SH-SY5Y (cell line): ENCODE results near the gene CNTNAP4.

Experiments used
- GATA2 ChIP-seq: IDR thresholded peaks from 2 replicates; pipeline ENCODE4 v1.6.1; 2011; ENCODE audit warnings: mild to moderate bottlenecking, low read depth, low read length
- GATA3 ChIP-seq: IDR thresholded peaks from 2 replicates; pipeline ENCODE4 v1.6.1; 2011; ENCODE audit warnings: low read depth, mild to moderate bottlenecking, low read length, moderate library complexity

Gene CNTNAP4

DNA sequence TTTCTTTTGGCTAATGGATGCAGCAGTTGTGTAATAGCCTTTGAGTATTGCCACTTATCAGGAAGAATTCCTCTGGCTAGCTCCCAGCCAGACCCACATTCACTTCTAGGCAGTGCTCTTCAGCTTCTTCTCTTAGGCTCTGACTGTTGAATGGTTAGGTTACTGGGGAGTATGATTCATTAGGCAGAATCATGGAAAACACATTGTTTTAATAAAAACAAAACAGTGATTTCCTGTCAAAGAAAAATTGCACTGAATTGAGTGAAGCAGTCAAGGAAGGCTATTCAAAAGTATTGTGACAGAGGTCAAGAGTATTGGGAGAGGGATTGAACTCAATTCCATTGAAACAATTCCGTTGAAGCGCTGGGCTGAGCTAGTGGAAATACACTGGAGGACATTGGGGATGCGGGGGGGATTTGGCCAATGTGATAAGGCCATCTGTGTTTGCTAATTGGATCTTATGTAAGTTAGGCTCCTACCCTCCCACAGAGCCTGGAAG is 68.0 kb downstream of the CNTNAP4 start:
- TF ChIP-seq GATA3, result no peak
- no peak for TF ChIP-seq GATA2

- TF ChIP-seq GATA3 (no peak), GATA2 (no peak)
Observed at GRCh38 chr16:76346210-76346609, 69.0 kb downstream of the CNTNAP4 start.

DNA sequence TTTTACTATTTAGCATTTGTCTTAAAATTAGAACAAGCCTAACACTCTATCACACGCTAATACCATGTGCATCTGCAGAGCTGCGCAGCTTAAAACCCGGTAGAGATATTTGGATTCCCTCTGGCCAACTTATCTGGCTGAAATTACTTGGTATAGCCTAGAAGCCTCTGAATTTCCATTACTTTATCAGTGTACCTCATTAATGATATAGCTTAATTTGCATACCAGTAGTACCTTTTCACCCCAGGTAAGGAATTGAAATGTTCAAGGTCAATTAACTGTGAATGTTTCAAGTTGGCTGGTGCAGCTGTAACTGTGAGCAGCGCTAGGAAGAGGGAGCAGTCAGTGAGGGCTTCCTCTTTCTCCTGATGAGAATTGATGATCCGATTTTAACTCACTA is 74.2 kb downstream of the CNTNAP4 start:
- TF ChIP-seq GATA3, result no peak
- no peak for TF ChIP-seq GATA2

DNA sequence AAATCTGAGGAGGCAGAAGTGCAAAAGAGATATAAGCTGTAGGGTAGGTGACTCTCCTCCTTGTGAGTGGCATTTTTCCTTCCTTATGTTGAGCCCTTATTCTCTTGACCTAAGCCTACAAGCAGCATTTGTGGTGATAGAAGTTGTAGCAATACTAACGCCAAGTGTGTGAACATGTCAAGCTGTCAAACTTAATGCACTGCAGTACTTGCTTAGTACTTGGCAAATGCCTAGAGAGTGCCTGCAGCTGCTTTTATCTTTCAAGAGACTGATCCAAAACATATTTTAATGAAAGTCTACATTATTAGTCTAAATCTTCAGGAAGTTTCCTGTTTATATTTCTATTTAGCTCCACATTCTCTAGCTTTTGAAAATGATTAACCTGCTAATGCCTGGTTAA is 83.2 kb downstream of the CNTNAP4 start:
- no peak for TF ChIP-seq GATA3
- TF ChIP-seq GATA2, result no peak

DNA sequence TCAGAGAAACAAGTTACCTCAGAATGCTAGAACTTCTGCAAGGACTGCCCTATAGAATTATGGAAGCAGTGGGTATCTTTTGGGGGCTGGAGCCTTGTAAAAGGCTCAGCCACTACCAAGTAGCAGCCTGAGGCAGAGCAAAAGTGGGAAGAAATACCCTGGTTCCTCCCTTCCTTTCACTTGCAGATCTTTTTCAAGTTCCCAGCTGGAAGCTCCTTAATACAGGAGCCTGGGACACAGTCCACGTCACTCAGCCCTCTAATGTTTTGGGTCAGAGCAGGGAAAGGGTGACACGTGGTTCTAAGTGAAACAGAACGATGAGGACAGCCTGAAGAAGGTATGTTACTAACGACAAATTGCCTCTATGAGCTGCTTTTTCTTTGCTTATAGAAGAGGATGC is 93.1 kb downstream of the CNTNAP4 start:
- no peak for TF ChIP-seq GATA3
- no peak for TF ChIP-seq GATA2

GRCh38 chr16:76371441-76371840 is 94.2 kb downstream of the CNTNAP4 start:
- no peak for TF ChIP-seq GATA3
- TF ChIP-seq GATA2, result no peak

DNA sequence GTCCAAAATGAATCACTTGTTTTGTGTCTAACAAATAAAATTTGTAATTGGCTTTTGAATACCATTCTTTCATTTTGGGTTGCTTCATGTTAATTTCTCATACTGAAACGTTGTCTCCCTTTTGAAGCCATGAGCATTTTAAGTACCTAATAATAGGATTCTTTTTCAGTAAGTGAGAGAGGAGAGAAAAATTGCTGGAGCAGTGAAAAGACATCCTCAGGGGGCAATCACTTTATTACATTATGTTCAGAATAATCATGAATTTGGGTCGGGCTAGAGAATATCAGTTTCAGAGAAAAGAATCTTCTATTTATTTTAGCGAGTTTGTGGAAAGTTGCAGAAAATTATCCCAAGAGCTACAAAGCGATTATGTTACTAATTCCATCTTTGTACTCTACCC is 96.8 kb downstream of the CNTNAP4 start:
- TF ChIP-seq GATA3, result no peak
- TF ChIP-seq GATA2, result no peak

DNA sequence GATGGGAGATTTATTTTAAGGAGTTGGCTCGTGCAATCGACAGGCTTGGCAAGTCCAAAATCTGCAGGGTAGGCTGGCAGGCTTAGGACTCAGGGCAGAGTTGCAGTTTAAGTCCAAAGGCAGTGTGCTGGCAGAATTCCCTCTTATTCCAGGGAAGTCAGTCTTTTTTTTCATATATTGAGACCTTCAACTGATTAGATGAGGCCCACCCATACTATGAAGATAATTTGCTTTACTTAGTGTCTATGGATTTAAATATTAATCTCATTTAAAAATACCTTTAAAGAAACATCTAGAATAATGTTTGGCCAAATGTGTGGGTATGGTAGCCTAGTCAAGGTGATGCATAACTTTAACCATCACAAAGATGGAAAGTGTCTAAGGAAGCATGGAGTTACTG is 99.8 kb downstream of the CNTNAP4 start:
- TF ChIP-seq GATA2, result no peak

DNA sequence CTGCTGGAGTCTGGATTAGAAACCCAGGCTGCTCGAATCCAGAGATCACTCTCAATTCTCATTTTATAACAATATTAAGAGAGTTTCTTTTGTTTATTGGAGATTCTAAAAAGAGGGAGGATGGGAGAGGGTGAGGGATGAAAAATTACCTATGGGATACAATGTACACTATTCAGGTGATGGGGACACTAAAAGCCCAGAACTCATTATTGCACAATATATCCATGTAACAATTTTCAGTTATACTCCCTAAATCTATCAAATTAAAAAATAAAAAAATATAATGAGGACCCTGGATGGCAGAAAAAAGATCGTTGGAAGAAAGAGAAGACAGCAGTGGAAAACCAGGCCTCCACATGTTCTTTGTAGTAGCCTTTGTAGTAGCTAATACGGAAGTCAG is 100.8 kb downstream of the CNTNAP4 start:
- TF ChIP-seq GATA2 (no peak), GATA3 (no peak)

DNA sequence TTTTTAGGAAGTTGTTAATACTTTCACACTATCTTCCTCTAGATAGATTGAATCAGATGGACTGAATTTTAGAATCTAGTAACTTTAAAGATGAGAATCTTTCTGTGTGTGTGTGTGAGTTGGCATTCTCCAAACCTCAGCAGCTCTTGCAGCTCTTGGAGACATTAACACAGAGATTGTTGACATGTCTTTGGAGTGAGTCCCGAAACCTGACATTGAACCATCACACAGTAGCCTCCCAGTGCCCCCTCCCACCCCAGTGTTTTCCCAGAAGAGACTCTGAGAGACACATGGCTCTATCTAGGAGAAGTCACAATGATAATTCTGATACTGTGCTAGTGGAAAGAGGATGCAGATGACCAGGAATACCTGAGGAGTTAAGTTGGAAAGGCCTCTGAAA is 103.9 kb downstream of the CNTNAP4 start:
- TF ChIP-seq GATA2, result no peak
- no peak for TF ChIP-seq GATA3

DNA sequence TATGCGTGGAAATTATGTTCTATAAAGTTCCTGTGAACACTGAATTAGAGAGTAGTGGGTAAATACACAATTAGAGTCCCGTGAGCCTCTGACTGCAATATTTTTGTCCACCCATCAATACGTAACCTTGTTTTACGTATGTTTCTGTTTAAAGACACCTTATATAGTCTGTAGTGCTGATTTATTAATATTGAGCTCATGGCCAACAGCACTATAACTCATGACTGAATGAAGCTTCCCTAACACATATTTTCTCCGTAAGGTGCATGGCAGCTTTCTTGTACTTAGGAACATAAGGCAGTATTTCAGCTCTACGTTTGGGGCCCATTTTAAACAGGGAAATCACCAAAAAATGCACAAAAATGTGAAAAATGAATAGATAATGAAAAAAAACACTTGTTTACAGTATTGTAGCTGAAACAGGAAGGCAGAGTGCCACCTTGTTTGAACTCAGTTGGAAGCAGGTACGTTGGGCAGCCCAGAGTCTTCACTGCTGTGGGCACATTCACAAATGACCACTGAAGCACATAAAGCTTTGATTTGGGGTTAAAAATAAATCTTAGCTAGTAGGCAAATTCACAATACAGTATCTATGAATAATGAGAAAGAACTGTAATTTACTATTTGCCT is 108.5 kb downstream of the CNTNAP4 start:
- TF ChIP-seq GATA3 (no peak), GATA2 (no peak)

DNA sequence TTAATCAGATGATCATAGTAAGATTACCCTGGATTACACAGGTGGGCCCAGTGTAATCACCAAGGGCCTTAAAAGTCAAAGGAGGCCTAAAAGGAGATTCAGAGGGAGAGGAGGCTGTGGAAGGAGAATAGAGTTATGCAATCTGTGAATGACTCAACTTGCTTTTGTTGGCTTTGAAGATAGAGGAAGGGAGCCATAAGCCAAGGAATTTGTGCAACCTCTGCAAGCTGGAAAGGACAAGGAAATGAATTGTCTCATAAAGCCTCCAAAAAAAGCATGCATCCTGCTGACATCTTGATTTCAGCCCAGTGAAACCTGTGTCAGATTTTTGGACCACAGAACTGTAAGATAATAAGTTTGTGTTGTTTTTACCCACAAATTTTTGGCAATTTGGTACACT is 109.6 kb downstream of the CNTNAP4 start:
- TF ChIP-seq GATA3, result no peak
- TF ChIP-seq GATA2, result no peak

DNA sequence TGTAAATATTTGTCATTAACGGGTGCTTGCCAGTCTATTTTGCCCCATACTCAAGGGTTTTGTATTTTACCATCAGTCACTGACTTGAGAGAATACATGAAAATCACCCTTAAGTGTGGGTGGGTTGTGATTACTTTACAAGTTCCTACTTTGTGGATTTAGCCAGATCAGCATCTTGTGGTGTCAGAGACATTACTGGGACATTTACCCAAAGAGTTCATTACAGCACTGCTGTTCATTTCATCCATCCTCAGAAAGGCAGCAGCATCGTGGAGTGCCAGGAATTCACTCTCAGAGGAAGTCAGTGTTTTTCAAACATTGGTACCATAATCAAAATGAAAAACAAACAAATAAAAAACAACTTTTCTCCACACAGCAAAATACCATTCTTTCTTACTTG is 110.8 kb downstream of the CNTNAP4 start:
- no peak for TF ChIP-seq GATA2
- no peak for TF ChIP-seq GATA3

- TF ChIP-seq GATA3 (no peak), GATA2 (no peak)
Observed at GRCh38 chr16:76389126-76389525, 111.9 kb downstream of the CNTNAP4 start.

DNA sequence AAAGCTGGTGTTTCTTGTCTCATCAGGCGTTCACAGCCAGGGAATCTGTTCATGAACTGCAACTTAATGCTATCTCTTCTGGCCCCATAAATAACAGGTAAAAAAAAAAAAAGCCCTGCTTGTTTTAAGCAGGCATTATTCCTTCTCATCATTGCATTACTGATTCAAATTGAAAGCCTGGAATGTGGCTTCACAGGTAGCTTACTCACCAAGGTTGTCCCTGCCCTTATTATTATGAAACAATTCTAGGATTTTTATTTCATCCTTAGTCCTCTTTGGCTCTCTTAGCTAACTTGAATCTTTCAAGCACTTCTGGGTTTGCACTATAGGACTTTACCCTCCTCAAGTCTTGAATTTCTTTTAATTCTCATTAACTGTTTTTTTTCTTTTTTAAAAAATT is 113.3 kb downstream of the CNTNAP4 start:
- TF ChIP-seq GATA2 (no peak), GATA3 (no peak)

DNA sequence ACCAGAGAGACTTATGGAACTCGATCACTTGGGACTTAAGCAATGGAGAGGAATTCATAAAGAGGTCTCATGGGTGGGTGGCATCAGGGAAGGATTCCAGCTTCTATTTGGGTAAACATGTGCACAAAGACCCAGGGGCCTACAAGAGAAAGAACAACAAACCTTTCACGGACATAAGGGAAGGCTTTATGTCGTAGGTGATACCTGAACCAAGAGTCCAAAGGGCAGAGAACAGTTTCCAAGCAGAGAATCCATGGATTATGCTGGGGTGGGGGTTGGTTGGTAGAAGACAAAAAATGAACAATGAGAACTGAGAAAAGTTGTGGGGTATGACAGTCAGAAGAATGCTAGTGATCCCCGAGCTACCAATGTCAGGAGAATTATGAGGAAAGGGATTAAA is 119.8 kb downstream of the CNTNAP4 start:
- no peak for TF ChIP-seq GATA3
- no peak for TF ChIP-seq GATA2
